Peyer's patch (tissue), 4 donors: ENCODE measurements around the gene CX3CL1. TPM values are rescaled to one million over a fixed set of nuclear protein-coding genes. Genes with fewer than 3 reads are reported as not detected.

Experiments
- DNase-seq, 3 donors: peaks; one replicate each; pipeline ENCODE4 v3.0.0-alpha.2; 2017 to 2019
- H3K27ac ChIP-seq, 4 donors: fragments of 200-600 bp; sonication (generic); one replicate each; pipeline ENCODE4 v1.5.1; 2016 to 2019
- H3K27me3 ChIP-seq, 2 donors: fragments of 200-600 bp; sonication (generic); one replicate each; pipeline ENCODE4 v1.5.1; 2019
- H3K36me3 ChIP-seq, 3 donors: fragments of 200-600 bp; sonication (generic); one replicate each; pipeline ENCODE4 v1.5.1; 2016 to 2019
- H3K4me1 ChIP-seq, 4 donors: fragments of 200-600 bp; sonication (generic); one replicate each; pipeline ENCODE4 v1.5.1; 2016 to 2019
- H3K4me3 ChIP-seq, 4 donors: fragments of 200-600 bp; sonication (generic); 1 replicate in 3 of 4; 2 replicates in 1 of 4; pipeline ENCODE4 v1.5.1; 2016 to 2019; ENCODE audit warnings: mild to moderate bottlenecking in 1 of 4
- H3K9me3 ChIP-seq, 4 donors: fragments of 200-600 bp; sonication (generic); one replicate each; pipeline ENCODE4 v1.5.1; 2016 to 2019; ENCODE audit warnings: mild to moderate bottlenecking in 1 of 4
- POLR2A ChIP-seq, 2 donors: fragments of 450-650 bp; IDR thresholded peaks; one replicate each; pipeline ENCODE4 v1.5.1; 2017; ENCODE audit warnings: antibody characterized with exemption in 2 of 2, mild to moderate bottlenecking in 2 of 2, moderate library complexity in 2 of 2
- total RNA-seq, 4 donors: library from RNA; depleted of rRNA; stranded (reverse); fragments of >200 nt; gene quantifications; one replicate each; pipeline ENCODE4 v1.1.0, GENCODE V29; 2016
- TF ChIP-seq, protein P1 (sequence below), 6 experiments: fragments of 450-650 bp in 4 of 6; fragments of 200-600 bp in 2 of 6; sonication (generic) in 1 of 6; IDR thresholded peaks; one replicate each; pipeline ENCODE4 v1.5.1; 2017 to 2019; ENCODE audit warnings: antibody characterized with exemption in 6 of 6, mild to moderate bottlenecking in 3 of 6, moderate library complexity in 1 of 6

CX3CL1 gene
- total RNA-seq, 4 donors from 2014 or later: 1.7 to 2.3 (median 2.1) TPM

DNA sequence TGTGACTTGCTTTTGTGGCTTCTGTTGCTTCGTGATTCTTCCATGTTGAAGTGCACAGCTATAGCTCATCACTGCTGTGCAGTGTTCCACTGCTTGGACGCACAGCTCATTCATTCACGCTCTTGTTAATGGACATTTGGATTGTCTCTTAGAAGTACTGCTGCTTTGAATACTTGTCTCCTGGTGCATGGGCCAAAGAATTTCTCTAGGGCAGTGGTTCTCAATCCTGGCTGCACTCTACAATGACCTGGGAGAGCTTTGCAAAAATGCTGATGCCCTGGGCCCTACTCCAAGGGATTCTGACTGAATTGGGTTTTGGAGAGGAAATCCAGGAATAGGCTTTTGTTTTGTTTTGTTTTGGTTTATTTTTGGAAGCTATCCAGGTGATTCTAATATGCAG, 52.3 kb downstream of the CX3CL1 start:
- no peak for TF ChIP-seq POLR2A (IDR thresholded peaks at IDR 0.05)
- TF ChIP-seq, protein P1, sequence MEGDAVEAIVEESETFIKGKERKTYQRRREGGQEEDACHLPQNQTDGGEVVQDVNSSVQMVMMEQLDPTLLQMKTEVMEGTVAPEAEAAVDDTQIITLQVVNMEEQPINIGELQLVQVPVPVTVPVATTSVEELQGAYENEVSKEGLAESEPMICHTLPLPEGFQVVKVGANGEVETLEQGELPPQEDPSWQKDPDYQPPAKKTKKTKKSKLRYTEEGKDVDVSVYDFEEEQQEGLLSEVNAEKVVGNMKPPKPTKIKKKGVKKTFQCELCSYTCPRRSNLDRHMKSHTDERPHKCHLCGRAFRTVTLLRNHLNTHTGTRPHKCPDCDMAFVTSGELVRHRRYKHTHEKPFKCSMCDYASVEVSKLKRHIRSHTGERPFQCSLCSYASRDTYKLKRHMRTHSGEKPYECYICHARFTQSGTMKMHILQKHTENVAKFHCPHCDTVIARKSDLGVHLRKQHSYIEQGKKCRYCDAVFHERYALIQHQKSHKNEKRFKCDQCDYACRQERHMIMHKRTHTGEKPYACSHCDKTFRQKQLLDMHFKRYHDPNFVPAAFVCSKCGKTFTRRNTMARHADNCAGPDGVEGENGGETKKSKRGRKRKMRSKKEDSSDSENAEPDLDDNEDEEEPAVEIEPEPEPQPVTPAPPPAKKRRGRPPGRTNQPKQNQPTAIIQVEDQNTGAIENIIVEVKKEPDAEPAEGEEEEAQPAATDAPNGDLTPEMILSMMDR (IDR thresholded peaks at IDR 0.05): no peak
- H3K36me3 ChIP-seq: peaks cover 0 to 30% (median 0%) of the 10 kb centered on the region in 3 donors
- no peak for DNase-seq

DNA sequence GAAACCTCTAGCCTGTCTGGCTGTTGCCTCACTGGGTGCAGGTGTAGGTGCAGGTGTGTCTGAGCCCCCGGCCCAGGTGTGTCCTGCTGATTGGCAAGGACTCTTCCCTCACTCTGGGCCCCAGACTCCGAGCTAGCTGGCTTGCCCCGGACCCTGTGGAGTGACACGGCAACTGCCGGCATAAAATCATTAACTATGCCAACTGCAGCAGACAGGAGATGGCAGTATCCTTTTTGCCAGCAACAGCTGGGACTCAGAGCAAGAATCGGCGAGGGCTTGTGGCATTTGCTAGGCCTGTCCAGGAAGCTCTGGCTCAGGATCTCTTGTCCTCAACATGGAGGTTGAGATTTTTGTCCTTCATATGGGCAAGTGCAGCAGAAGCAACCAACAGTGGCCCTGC, 54.1 kb downstream of the CX3CL1 start:
- no peak for DNase-seq

More for the DNA sequence above, 52.3 kb downstream of the CX3CL1 start:
- Histone ChIP-seq H3K9me3 (no peaks in the 10 kb centered on the region), H3K4me1 (no peaks in the 10 kb centered on the region), H3K27me3 (no peaks in the 10 kb centered on the region), H3K27ac (no peak overlapping the region), H3K4me3 (no peak overlapping the region)

DNA sequence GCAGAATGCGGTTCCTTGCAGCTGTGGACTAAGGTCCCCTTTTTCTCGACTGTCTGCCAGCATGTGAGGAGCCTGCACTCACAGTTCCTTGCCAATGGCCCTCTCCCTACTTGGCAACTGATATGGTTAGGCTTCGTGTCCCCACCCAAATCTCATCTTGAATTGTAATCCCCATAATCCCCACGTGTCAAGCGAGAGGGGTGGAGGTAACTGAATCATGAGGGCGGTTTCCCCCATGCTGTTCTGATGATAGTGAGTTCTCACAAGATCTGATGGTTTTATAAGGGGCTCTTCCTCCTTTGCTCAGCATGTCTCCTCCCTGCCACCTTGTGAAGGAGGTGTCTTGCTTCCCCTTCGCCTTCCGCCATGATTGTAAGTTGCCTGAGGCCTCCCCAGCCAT, 55.0 kb downstream of the CX3CL1 start:
- H3K4me3 ChIP-seq: no peak overlapping the region
- H3K4me1 ChIP-seq: no peaks in the 10 kb centered on the region
- H3K36me3 ChIP-seq: peaks cover 0 to 58% (median 0%) of the 10 kb centered on the region in 3 donors
- no peak overlapping the region for H3K27ac ChIP-seq
- no peak for DNase-seq
- no peaks in the 10 kb centered on the region for H3K9me3 ChIP-seq
- no peak for TF ChIP-seq POLR2A (IDR thresholded peaks at IDR 0.05)
- TF ChIP-seq, protein P1 (IDR thresholded peaks at IDR 0.05): no peak
- no peaks in the 10 kb centered on the region for H3K27me3 ChIP-seq

More for the DNA sequence above, 54.1 kb downstream of the CX3CL1 start:
- Histone ChIP-seq H3K4me1 (no peaks in the 10 kb centered on the region), H3K9me3 (no peaks in the 10 kb centered on the region), H3K27me3 (no peaks in the 10 kb centered on the region), H3K4me3 (no peak overlapping the region), H3K27ac (no peak overlapping the region), H3K36me3 (peaks cover 0 to 48% (median 0%) of the 10 kb centered on the region in 3 donors)
- TF ChIP-seq POLR2A (IDR thresholded peaks at IDR 0.05): no peak
- TF ChIP-seq, protein P1 (IDR thresholded peaks at IDR 0.05): no peak

DNA sequence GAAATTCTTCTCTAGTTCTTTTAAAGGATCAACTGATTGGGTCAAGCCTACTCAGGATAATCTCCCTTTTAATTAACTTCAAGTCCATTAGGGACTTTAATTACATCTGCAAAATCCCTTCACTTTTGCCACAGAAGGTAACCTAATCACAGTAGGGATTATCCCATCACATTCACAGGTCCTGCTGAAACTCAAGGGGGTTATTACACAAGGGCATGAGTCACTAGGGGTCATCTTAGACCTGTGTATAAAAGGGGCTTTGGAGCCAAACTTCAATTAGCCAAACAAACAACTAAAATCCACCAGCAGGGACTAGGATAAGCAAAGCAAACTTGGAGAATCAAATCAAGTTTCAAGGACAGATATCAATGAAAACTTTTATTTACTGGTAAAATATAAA, 55.5 kb downstream of the CX3CL1 start:
- H3K36me3 ChIP-seq: peaks cover 0 to 63% (median 0%) of the 10 kb centered on the region in 3 donors
- H3K4me3 ChIP-seq: no peak overlapping the region
- no peaks in the 10 kb centered on the region for H3K9me3 ChIP-seq
- no peak overlapping the region for H3K27ac ChIP-seq
- DNase-seq: no peak
- no peaks in the 10 kb centered on the region for H3K27me3 ChIP-seq
- no peaks in the 10 kb centered on the region for H3K4me1 ChIP-seq
- TF ChIP-seq, protein P1 (IDR thresholded peaks at IDR 0.05): no peak
- TF ChIP-seq POLR2A (IDR thresholded peaks at IDR 0.05): no peak

DNA sequence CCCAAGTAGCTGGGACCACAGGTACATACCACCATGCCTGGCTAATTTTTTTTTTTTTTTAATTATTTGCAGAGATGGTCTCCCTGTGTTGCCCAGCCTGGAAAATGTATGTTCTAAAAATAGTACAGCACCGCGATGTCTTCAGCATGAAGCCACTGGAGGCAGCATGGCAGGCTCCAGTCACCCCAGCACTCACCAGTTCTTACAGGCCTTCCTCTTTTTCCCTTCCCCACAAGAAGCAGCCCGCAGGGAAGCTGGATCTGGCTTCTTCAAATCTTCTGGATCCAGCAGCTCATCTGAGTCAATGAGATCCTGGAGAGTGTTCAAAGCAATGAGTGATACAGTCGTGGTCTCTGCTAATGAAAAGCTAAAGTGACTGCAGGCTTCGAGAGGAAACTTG, 58.7 kb downstream of the CX3CL1 start:
- TF ChIP-seq POLR2A (IDR thresholded peaks at IDR 0.05): no peak
- TF ChIP-seq, protein P1 (IDR thresholded peaks at IDR 0.05): no peak
- no peaks in the 10 kb centered on the region for H3K4me1 ChIP-seq
- DNase-seq: no peak
- H3K4me3 ChIP-seq: no peak overlapping the region
- no peaks in the 10 kb centered on the region for H3K9me3 ChIP-seq
- no peaks in the 10 kb centered on the region for H3K27me3 ChIP-seq
- H3K36me3 ChIP-seq: peaks cover 0 to 93% (median 0%) of the 10 kb centered on the region in 3 donors
- no peak overlapping the region for H3K27ac ChIP-seq

DNA sequence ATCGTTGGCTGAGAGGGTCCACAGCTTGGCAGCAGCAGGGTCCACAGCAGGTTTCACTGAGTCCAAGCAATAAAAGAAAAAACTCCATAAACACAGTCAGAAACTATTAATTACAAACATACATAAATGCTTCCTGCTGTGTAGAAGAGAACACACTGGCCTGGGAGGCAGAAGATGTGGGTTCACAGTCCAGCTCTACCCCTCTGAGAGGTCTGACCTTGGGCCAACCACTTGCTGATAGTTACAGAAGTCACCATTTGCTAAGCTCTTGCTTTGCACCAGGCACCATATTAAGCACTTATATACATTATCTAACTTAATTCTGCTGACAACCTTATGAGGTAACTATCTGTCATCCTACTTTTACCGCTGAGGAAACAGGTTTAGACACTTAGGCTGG, 60.2 kb downstream of the CX3CL1 start:
- H3K36me3 ChIP-seq: peaks cover 0 to 91% (median 0%) of the 10 kb centered on the region in 3 donors
- no peaks in the 10 kb centered on the region for H3K9me3 ChIP-seq
- no peak overlapping the region for H3K4me3 ChIP-seq
- TF ChIP-seq, protein P1 (IDR thresholded peaks at IDR 0.05): no peak
- no peak for TF ChIP-seq POLR2A (IDR thresholded peaks at IDR 0.05)
- no peak for DNase-seq
- H3K27me3 ChIP-seq: no peaks in the 10 kb centered on the region
- peak overlapping the region in 3 of 4 donors; percentile 23 to 68 (median 50) for H3K27ac ChIP-seq
- no peaks in the 10 kb centered on the region for H3K4me1 ChIP-seq
